NCI-H2171 (cell line): ENCODE results near the gene BRPF1.
A peak's percentile ranks its signal among the peaks of the same experiment; 100 is the strongest.

ENCODE experiments used
- DNase-seq: peaks from one replicate; lab custom pipeline; 2025; lab: John Stamatoyannopoulos, UW

The BRPF1 gene

GRCh38 chr3:9701006-9701405, 30.5 kb upstream of the BRPF1 start:
- DNase-seq: no peak

GRCh38 chr3:9701711-9702110, 29.8 kb upstream of the BRPF1 start:
- no peak for DNase-seq

GRCh38 chr3:9703240-9703639, 28.3 kb upstream of the BRPF1 start:
- DNase-seq: no peak

GRCh38 chr3:9703736-9704346, 27.7 kb upstream of the BRPF1 start, which contains the start of gene CPNE9:
Gene CPNE9 (plus strand): TSS chr3:9703833. CDS start chr3:9703997, 164 bp downstream.
- no peak for DNase-seq

GRCh38 chr3:9704347-9705322, 26.9 kb upstream of the BRPF1 start:
- no peak for DNase-seq

GRCh38 chr3:9710174-9710739, 21.3 kb upstream of the BRPF1 start:
- DNase-seq: no peak

GRCh38 chr3:9712415-9712814, 19.1 kb upstream of the BRPF1 start:
- no peak for DNase-seq

GRCh38 chr3:9713142-9713541, 18.4 kb upstream of the BRPF1 start:
- no peak for DNase-seq

GRCh38 chr3:9715136-9715535, 16.4 kb upstream of the BRPF1 start:
- no peak for DNase-seq

GRCh38 chr3:9715764-9716437, 15.6 kb upstream of the BRPF1 start:
- no peak for DNase-seq

- no peak for DNase-seq
Measured at GRCh38 chr3:9716801-9717555, 14.6 kb upstream of the BRPF1 start.

- DNase-seq: no peak
Measured at GRCh38 chr3:9717563-9717962, 14.0 kb upstream of the BRPF1 start.

- DNase-seq: no peak
Measured at GRCh38 chr3:9718118-9718517, 13.4 kb upstream of the BRPF1 start.

- no peak for DNase-seq
Measured at GRCh38 chr3:9721015-9721699, 10.4 kb upstream of the BRPF1 start.

- no peak for DNase-seq
Measured at GRCh38 chr3:9721700-9722060, 9.9 kb upstream of the BRPF1 start.

- no peak for DNase-seq
Measured at GRCh38 chr3:9725775-9726515, 5.6 kb upstream of the BRPF1 start.

- no peak for DNase-seq
Measured at GRCh38 chr3:9727041-9727595, 4.4 kb upstream of the BRPF1 start.

GRCh38 chr3:9727743-9728142, 3.8 kb upstream of the BRPF1 start:
- DNase-seq: no peak

- DNase-seq: no peak
Measured at GRCh38 chr3:9729419-9729818, 2.1 kb upstream of the BRPF1 start.

GRCh38 chr3:9730657-9731205, 804 bp upstream of the BRPF1 start:
- peak; percentile 63 for DNase-seq
